HG02870 (cell line): ENCODE results near the gene OR4D10.

Experiments
- ATAC-seq: cut with Tn5 transposase; IDR thresholded peaks from one replicate; pipeline ENCODE4 v1.9.1; 2021; ENCODE audit warnings: mild to moderate bottlenecking, moderate library complexity; ENCODE audit not compliant: unreplicated experiment

Gene OR4D10

DNA sequence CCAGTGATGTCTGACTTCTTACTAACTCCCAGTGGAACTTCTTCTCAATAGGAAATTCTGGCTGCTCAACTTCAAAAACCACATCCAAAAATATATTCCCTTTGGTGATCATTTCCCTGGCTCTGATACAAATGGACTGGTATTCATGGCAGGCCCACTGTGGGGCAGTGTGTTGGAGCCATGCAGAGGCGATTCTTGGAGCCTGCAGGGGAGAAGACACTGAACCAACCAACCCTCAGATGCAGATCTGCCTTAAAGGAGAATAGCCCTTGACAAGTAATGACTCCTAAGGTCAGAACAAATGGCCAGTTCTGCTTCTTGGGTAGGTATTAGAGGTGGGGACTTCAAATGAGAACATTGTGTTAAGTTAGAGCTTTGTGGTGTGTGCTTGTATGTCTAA, 50.4 kb downstream of the OR4D10 start:
- no peak for ATAC-seq

DNA sequence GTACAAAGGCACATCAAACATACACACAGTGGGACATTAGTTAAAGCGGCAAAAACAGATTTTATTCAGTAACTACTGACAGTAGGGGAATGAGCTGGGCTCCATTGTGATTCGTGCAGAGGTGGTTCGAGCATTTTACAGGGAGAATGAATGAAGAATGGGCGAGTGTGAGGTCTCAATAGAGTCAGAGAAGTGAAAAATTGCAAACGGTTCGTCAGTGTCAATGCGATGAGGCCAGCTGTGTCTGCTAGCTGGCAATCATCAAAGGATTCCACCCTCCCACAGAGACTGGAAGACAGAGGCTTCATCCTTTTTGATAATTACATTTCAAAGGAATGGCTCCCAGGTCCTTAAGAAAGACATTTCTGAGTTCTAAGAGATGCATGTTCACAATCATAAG, 55.6 kb downstream of the OR4D10 start:
- ATAC-seq, result no peak
